B cell (primary cell): ENCODE measurements around the gene CACNB4. TPM values are rescaled to one million over a fixed set of nuclear protein-coding genes. Genes with fewer than 3 reads are reported as not detected.

ENCODE experiments used
- ATAC-seq: fragments of 200-7000 bp; cut with Tn5 transposase; one replicate; pipeline ENCODE4 v1.10.0; 2021; ENCODE audit warnings: low read depth, mild to moderate bottlenecking, moderate number of reproducible peaks, moderate library complexity
- CTCF ChIA-PET: fragments of 350-600 bp; sonication (Branson Sonifier 250); formaldehyde crosslinking; loops from one replicate; lab custom pipeline; 2021; ENCODE audit warnings: antibody characterized with exemption, inconsistent platforms; lab: Charles Lee
- POLR2A ChIA-PET: fragments of 350-600 bp; sonication (Branson Sonifier 250); formaldehyde crosslinking; loops from one replicate; lab custom pipeline; 2021; ENCODE audit warnings: antibody characterized with exemption; lab: Charles Lee
- DNase-seq: peaks from one replicate; pipeline ENCODE4 v3.0.0; 2013
- H2AFZ ChIP-seq: 2 replicates; pipeline ENCODE4 v1.6.1; 2012; ENCODE audit warnings: mild to moderate bottlenecking, low read depth, low read length; ENCODE audit not compliant: insufficient read depth, poor library complexity, severe bottlenecking
- H3K27ac ChIP-seq, 2 donors: 1 replicate in 1 of 2; 2 replicates in 1 of 2; pipeline ENCODE4 v1.5.1; 2012 to 2013; ENCODE audit warnings: low read length in 2 of 2, mild to moderate bottlenecking in 2 of 2, moderate library complexity in 1 of 2
- H3K27me3 ChIP-seq, 4 experiments: fragments of 200-600 bp in 1 of 4; sonication (generic) in 1 of 4; replicated peaks in 1 of 4; 1 replicate in 2 of 4; 2 replicates in 2 of 4; pipeline versions ENCODE4 v1.6.1 to v1.7.0; 2013 to 2016; ENCODE audit warnings: low read length in 3 of 4, mild to moderate bottlenecking in 2 of 4, mixed read lengths in 1 of 4, moderate library complexity in 1 of 4; ENCODE audit not compliant: insufficient read depth in 4 of 4, control insufficient read depth in 3 of 4; ENCODE audit errors: control extremely low read depth in 1 of 4
- H3K36me3 ChIP-seq, 2 experiments: replicated peaks in 1 of 2; 1 replicate in 1 of 2; 2 replicates in 1 of 2; pipeline versions ENCODE4 v1.6.1 to v1.7.1; 2013; ENCODE audit warnings: low read length in 1 of 2; ENCODE audit not compliant: insufficient read depth in 2 of 2, control insufficient read depth in 1 of 2; ENCODE audit errors: control extremely low read depth in 1 of 2, extremely low read depth in 1 of 2
- H3K4me1 ChIP-seq, 2 donors: fragments of 200-600 bp in 1 of 2; sonication (generic) in 1 of 2; 1 replicate in 1 of 2; 2 replicates in 1 of 2; pipeline versions ENCODE4 v1.5.1 to v1.6.1; 2013 to 2017; ENCODE audit warnings: low read length in 2 of 2; ENCODE audit not compliant: control insufficient read depth in 2 of 2, insufficient read depth in 2 of 2
- H3K4me2 ChIP-seq: replicated peaks from 2 replicates; pipeline ENCODE3; 2012; ENCODE audit warnings: mild to moderate bottlenecking, low read depth, low read length; ENCODE audit not compliant: poor library complexity, severe bottlenecking
- H3K4me3 ChIP-seq, 5 experiments: fragments of 200-600 bp in 1 of 5; sonication (generic) in 1 of 5; 1 replicate in 3 of 5; 2 replicates in 2 of 5; pipeline versions ENCODE4 v1.5.1 to v1.7.0; 2011 to 2016; ENCODE audit warnings: low read length in 4 of 5, mild to moderate bottlenecking in 4 of 5, low read depth in 2 of 5, control low read depth in 1 of 5, moderate library complexity in 1 of 5; ENCODE audit not compliant: insufficient read depth in 1 of 5; ENCODE audit errors: control extremely low read depth in 1 of 5, extremely low read depth in 1 of 5
- H3K79me2 ChIP-seq: fragments of 200-600 bp; sonication (generic); one replicate; pipeline ENCODE4 v1.6.0; 2016; ENCODE audit warnings: low read length; ENCODE audit not compliant: control insufficient read depth, insufficient read depth
- H3K9ac ChIP-seq: fragments of 200-600 bp; sonication (generic); 2 replicates; pipeline ENCODE4 v1.6.1; 2017; ENCODE audit warnings: mild to moderate bottlenecking, low read length, moderate library complexity
- H3K9me3 ChIP-seq, 3 donors: one replicate each; pipeline versions ENCODE4 v1.6.1 to v1.7.1; 2013; ENCODE audit warnings: low read length in 2 of 3; ENCODE audit not compliant: control insufficient read depth in 2 of 3, insufficient read depth in 1 of 3; ENCODE audit errors: control extremely low read depth in 1 of 3
- H4K20me1 ChIP-seq: 2 replicates; pipeline ENCODE4 v1.6.0; 2012; ENCODE audit warnings: mild to moderate bottlenecking, low read length; ENCODE audit not compliant: insufficient read depth, control insufficient read depth, poor library complexity, severe bottlenecking
- H3K27ac Mint-ChIP-seq: one replicate; pipeline ENCODE4 v1.8.0; 2021; ENCODE audit warnings: mixed read lengths
- H3K27me3 Mint-ChIP-seq: one replicate; pipeline ENCODE4 v1.8.0; 2021; ENCODE audit warnings: mixed read lengths
- H3K4me1 Mint-ChIP-seq: one replicate; pipeline ENCODE4 v1.8.0; 2021; ENCODE audit warnings: mixed read lengths
- H3K4me3 Mint-ChIP-seq: one replicate; pipeline ENCODE4 v1.8.0; 2021; ENCODE audit warnings: mixed read lengths
- H3K9me3 Mint-ChIP-seq: one replicate; pipeline ENCODE4 v1.8.0; 2022; ENCODE audit warnings: mixed read lengths; ENCODE audit not compliant: insufficient read depth
- CTCF ChIP-seq: fragments of 200-600 bp; IDR thresholded peaks from one replicate; pipeline ENCODE4 v1.8.0; 2022; ENCODE audit warnings: antibody characterized with exemption, mild to moderate bottlenecking
- EZH2 ChIP-seq: IDR thresholded peaks from 2 replicates; pipeline ENCODE4 v1.6.1; 2012; ENCODE audit warnings: borderline replicate concordance, low read depth, mild to moderate bottlenecking, moderate library complexity, low read length; ENCODE audit not compliant: insufficient read depth, poor library complexity, severe bottlenecking
- WGBS: methylation state at CpG from one replicate; pipeline ENCODE4 v1.1.5; 2013; ENCODE audit warnings: missing lambda C conversion rate; ENCODE audit not compliant: insufficient coverage; 5-methylcytosine and 5-hydroxymethylcytosine counted together
- intact Hi-C: fragments of 100-400 bp; cut with micrococcal nuclease; formaldehyde crosslinking; loops from one replicate; pipeline ENCODE4 v1.10.0; 2022
- polyA plus RNA-seq: library from polyadenylated mRNA; depleted of rRNA; stranded (reverse); fragments of >200 nt; gene quantifications from 2 replicates; pipeline ENCODE4 v1.2.3, GENCODE V29; 2012
- total RNA-seq, 2 donors: library from RNA; stranded (reverse); fragments of 120-200 nt in 1 of 2; gene quantifications; 1 replicate in 1 of 2; 2 replicates in 1 of 2; pipeline versions ENCODE4 v1.2.3 to v1.2.4, GENCODE V29; 2013 to 2022

Gene CACNB4
- total and polyA plus RNA-seq, 2 donors (not counting 1 experiment from before 2014, with no cell fraction given): 0.12 to 1.4 TPM

- H3K27me3 Mint-ChIP-seq: peaks cover 12% of the 10 kb centered on the region
- H3K9me3 Mint-ChIP-seq: no peaks in the 10 kb centered on the region
- H3K4me3 ChIP-seq: no peak overlapping the region
- peaks cover 0 to 4% (median 0%) of the 10 kb centered on the region in 4 experiments for H3K27me3 ChIP-seq
- WGBS: 100% methylated on average over 3 of the region's 3 CpGs
- H3K27ac ChIP-seq: no peak overlapping the region
- ChIA-PET CTCF (no interaction called here), POLR2A (no interaction called here)
- intact Hi-C loops: no loop called here
- H3K9ac ChIP-seq: no peak overlapping the region
- H3K4me2 ChIP-seq: no peak overlapping the region
- H3K79me2 ChIP-seq: no peaks in the 10 kb centered on the region
- TF ChIP-seq CTCF: no peak
- TF ChIP-seq EZH2: no peak
- no peak overlapping the region for H3K27ac Mint-ChIP-seq
- H3K4me3 Mint-ChIP-seq: no peak overlapping the region
- no peak overlapping the region for H2AFZ ChIP-seq
- no peaks in the 10 kb centered on the region for H4K20me1 ChIP-seq
- H3K36me3 ChIP-seq: no peaks in the 10 kb centered on the region
- H3K4me1 Mint-ChIP-seq: no peaks in the 10 kb centered on the region
- no peak for ATAC-seq
- H3K9me3 ChIP-seq: no peaks in the 10 kb centered on the region
- H3K4me1 ChIP-seq: no peaks in the 10 kb centered on the region
- no peak for DNase-seq
Observed at GRCh38 chr2:151872463-151872862, 226.4 kb downstream of the CACNB4 start.

GRCh38 chr2:151869291-151869690 is 229.6 kb downstream of the CACNB4 start:
- Histone ChIP-seq H3K4me1 (no peaks in the 10 kb centered on the region), H3K27me3 (peaks cover 0 to 4% (median 0%) of the 10 kb centered on the region in 4 experiments), H3K4me2 (no peak overlapping the region), H3K9ac (no peak overlapping the region), H2AFZ (no peak overlapping the region), H3K27ac (no peak overlapping the region), H3K36me3 (no peaks in the 10 kb centered on the region), H3K79me2 (no peaks in the 10 kb centered on the region), H3K4me3 (no peak overlapping the region), H4K20me1 (no peaks in the 10 kb centered on the region), H3K9me3 (no peaks in the 10 kb centered on the region)
- DNase-seq: no peak
- no peaks in the 10 kb centered on the region for H3K4me1 Mint-ChIP-seq
- H3K9me3 Mint-ChIP-seq: no peaks in the 10 kb centered on the region
- POLR2A ChIA-PET: no interaction called here
- TF ChIP-seq EZH2: no peak
- no peak for TF ChIP-seq CTCF
- H3K27me3 Mint-ChIP-seq: peaks cover 34% of the 10 kb centered on the region
- CTCF ChIA-PET: no interaction called here
- intact Hi-C loops: no loop called here
- H3K27ac Mint-ChIP-seq: no peak overlapping the region
- ATAC-seq: no peak
- WGBS: 95% methylated on average over 3 of the region's 5 CpGs
- no peak overlapping the region for H3K4me3 Mint-ChIP-seq
